ENCODE measurements around the gene UBXN7.
"Not testable (repeated sequence)": the region's sequence is repeated elsewhere in the genome, so short reads cannot be mapped to it uniquely, and the experiment has no call there.

The UBXN7 gene

GRCh38 chr3:196350067-196350466, 82.2 kb downstream of the UBXN7 start:
- DNase-seq: no peak

- DNase-seq: no peak
These were observed 83.5 kb downstream of the UBXN7 start for GRCh38 chr3:196348698-196349097.

- DNase-seq: no peak
These were observed 87.6 kb downstream of the UBXN7 start for GRCh38 chr3:196344663-196345062.

DNA sequence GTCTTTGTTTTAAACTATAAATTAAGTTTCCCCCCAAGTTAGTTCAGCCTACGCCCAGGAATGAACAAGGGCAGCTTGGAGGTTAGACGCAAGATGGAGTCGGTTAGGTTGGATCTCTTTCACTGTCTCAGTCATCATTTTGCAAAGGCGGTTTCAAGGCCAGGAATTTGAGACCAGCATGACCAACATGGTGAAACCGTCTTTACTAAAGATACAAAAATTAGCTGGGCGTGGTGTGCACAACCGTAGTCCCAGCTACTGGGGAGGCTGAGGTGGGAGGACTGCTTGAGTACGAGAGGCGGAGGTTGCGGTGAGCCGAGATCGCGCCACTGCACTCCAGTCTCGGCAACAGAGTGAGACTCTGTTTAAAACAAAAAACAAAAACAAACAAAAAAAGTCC, 88.3 kb downstream of the UBXN7 start:
- not testable (repeated sequence) for DNase-seq

GRCh38 chr3:196341137-196341536, 91.1 kb downstream of the UBXN7 start:
- DNase-seq: no peak

GRCh38 chr3:196340466-196340865, 91.8 kb downstream of the UBXN7 start:
- no peak for DNase-seq

DNA sequence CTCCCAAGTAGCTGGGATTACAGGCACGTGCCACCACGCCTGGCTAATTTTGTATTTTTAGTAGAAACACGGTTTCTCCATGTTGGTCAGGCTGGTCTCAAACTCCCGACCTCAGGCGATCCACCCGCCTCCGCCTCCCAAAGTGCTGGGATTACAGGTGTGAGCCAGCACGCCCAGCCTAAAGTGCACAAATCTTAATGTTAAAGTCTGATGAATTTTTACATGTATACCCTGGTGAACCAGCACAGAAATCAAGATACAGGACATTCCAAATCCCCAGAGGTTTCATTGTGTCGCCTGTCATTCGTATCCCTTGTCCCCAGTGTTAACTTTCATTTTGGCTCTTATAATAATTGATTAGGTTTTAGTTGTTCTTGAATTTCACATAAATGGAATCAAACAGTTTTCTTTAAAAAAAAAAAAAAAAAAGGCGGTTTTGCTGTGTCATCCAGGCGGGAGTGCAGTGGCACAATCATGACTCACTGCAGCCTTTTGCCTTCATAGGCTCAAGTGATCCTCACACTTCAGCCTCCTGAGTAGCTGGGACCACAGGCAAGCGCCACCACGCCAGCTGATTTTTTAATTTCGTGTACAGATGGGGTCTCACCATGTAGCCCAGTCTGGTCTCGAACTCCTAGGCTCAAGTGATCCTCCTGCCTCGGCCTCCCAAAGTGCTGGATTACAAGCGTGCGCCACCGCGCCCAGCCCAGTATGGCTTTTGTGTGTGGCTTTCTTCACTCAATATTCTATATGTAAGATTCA, 92.6 kb downstream of the UBXN7 start:
- DNase-seq: no peak

DNA sequence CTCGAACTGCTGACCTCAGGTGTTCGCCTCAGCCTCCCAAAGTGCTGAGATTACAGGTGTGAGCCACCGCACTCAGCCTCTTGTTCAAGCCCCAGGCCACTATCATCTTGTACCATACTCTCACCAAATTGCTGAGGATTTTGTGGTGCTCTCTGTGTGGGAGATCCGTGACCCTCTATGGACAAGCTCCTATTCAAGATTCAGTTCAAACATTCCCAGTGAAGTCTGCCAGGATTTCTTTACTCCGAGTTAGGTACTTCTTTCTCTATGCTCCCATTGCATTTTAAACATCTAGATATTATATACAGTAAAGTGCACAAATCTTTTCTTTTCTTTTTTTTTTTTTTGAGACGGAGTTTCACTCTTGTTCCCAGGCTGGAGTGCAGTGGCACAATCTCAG, 93.2 kb downstream of the UBXN7 start:
- no peak for DNase-seq

- DNase-seq: no peak
These were observed 95.7 kb downstream of the UBXN7 start for GRCh38 chr3:196336319-196337145.

DNA sequence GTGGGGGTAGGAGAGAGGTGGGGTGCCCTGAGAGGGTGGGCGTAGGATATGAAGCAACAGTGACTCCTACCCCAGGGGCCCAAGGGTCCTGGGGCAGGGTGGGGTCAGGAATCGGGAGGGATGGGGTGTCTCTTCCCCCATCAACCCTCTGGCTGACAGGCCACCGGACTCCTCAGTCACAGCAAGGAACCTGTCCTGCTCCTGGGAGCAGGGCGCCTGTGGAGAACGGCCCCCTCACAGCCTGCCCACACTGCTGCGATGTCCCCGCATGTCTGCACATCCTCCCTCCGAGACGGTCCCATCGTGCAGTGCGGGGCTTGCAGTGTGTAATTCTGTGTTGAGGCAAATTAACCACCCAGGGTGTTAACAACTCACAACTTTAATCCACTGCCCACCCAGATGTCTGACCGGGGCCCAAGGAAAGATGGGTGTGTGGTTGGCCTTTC, 96.7 kb downstream of the UBXN7 start:
- no peak for DNase-seq

DNA sequence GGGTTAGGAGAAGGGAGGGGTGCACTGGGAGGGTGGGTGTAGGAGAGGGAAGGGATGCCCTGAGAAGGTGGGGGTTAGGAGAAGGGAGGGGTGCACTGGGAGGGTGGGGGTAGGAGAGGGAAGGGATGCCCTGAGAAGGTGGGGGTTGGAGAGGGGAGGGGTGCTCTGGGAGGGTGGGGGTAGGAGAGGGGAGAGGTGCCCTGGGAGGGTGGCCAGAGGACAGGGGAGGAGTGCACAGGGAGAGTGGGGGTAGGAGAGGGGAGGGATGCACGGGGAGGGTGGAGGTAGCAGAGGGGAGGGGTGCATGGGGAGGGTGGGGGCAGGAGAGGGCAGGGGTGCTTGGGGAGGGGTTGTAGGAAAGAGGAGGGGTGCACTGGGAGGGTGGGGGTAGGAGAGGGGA, 97.2 kb downstream of the UBXN7 start:
- no peak for DNase-seq

- no peak for DNase-seq
These were observed 100.1 kb downstream of the UBXN7 start for GRCh38 chr3:196332168-196332567.

DNA sequence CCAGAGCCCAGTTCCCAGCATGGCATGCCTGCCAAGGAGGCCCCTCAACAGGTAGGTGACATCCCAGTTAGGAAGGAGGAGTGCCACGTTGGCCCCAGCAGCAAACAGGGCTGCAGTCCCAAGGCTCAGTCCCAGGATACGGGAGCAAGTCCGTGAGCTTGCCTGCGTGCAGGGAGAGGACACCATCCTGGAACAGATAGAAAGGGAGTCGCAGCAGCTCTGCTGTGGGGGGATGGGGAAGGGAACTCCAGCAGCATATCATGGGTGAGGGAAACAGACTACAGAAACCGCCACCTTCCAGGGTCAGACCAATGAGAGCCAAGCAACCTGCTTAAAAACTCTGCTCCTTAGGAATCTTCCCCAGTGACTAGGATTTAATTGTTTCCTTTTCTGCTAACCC, 104.8 kb downstream of the UBXN7 start:
- no peak for DNase-seq

GRCh38 chr3:196326936-196327335, 105.3 kb downstream of the UBXN7 start:
- DNase-seq: no peak

- DNase-seq: no peak
These were observed 108.5 kb downstream of the UBXN7 start for GRCh38 chr3:196323691-196324090.

GRCh38 chr3:196323016-196323415, 109.2 kb downstream of the UBXN7 start:
- DNase-seq: no peak

DNA sequence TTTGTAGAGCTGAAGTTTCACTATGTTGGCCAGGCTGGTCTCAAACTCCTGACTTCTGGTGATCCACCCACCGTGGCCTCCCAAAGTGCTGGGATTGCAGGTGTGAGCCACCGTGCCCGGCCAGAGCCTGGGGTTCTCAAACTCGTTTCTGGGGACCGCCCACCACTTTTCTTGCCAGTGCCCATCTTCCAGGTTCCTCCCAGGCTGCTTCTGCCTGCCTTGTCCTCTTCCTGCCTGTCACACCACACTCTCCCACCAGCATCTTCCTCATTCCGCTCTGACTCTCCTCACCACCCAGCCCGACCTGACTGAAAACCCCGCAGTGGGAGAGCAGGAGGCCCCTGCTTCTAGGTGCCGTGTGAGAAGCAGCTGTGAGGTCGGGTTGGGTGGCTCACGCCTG, 111.1 kb downstream of the UBXN7 start:
- DNase-seq: no peak

GRCh38 chr3:196320137-196320536, 112.1 kb downstream of the UBXN7 start:
- no peak for DNase-seq

DNA sequence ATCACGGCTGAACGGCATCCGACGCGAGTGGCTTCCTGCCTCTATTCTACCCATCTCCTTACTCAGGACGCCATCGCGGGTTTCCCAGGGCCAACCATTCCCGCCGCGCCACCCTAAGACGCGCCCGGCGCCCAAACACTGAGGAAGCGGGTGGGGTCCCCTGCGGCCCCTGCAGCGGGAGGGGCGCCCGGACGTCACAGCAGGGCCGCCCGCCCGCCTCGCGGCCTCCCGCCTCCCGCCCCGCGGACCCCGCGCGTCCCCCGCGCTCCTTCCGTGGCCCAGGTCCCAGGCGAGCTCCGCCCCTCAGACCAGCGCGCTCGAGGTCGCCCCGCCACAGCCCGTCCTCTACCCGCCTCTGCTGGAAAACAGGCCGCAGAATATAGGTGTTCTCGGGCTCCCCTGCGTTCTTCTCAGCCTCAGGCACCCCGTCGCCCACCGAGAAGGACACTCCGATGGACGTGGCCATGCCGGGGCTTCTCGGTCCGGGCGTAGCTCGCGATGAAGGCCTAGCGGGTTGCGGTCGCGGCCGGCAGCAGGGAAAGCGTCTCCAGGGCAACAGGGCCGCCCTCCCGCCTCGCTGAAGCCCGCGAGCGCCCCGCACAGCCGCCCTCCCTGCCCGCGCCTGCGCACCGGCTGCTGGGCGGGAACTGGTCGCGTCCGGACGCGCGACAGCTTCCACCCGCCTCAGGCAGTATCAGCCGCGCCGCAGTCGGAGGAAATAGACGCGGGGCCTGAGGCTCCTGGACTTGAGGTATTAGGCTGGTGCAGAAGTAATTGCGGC, 114.3 kb downstream of the UBXN7 start, which contains the start of gene DYNLT2B:
Gene DYNLT2B (minus strand): TSS at position 554 of the 781 bp plus-strand sequence. CDS start 88 bp downstream, at position 466.
- peak; percentile 49 for DNase-seq

GRCh38 chr3:196316799-196317686, 115.2 kb downstream of the UBXN7 start:
- DNase-seq: not testable (repeated sequence)

DNA sequence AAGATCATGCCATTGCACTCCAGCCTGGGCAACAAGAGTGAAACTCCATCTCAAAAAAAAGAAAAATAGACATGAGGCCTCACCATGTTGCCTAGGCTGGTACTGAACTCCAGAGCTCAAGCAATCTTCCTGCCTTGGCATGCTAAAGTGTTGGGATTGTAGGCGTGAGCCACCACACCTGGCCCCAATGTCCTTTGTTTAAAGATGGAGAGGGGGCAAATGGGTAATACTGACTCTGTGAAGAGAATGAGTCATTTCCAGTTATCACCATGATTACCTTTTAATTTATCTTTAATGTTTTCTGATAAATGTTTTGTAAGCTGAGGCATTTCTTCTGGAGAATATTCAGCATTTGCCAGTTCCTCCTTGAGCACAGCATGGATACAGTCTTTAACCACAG, 116.4 kb downstream of the UBXN7 start:
- no peak for DNase-seq

DNA sequence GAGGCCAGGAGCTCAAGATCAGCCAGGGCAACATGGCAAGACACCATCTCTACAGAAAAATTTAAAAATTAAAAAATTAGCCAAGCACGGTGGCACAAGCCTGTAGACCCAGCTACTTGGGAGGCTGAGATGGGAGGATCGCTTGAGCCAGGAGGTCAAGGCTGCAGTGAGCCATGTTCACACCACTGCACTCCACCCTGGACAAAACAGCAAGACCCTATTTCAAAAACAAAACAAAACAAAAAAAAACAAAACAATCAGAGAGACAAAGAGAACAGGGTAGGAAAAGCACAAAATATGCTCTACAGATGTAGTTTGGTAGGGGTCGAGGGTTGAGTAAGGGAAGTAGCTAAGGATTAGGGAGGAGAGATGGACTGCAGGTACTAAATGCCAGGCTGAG, 117.6 kb downstream of the UBXN7 start:
- no peak for DNase-seq
